Fibroblast of the conjunctiva (primary cell): ENCODE data around the gene SIGLEC7.
A peak's percentile ranks its signal among the peaks of the same experiment; 100 is the strongest.

Experiments
- DNase-seq: peaks from one replicate; pipeline ENCODE4 v3.0.0-alpha.2; 2010; ENCODE audit warnings: low read depth

SIGLEC7 gene

GRCh38 chr19:51119101-51119500 is 23.0 kb upstream of the SIGLEC7 start:
- no peak for DNase-seq

- no peak for DNase-seq
Measured at GRCh38 chr19:51119611-51120010, 22.5 kb upstream of the SIGLEC7 start.

GRCh38 chr19:51120160-51120559 is 21.9 kb upstream of the SIGLEC7 start:
- no peak for DNase-seq

- no peak for DNase-seq
Measured at GRCh38 chr19:51121257-51121656, 20.8 kb upstream of the SIGLEC7 start.

- no peak for DNase-seq
Measured at GRCh38 chr19:51122112-51122981, 19.8 kb upstream of the SIGLEC7 start.

- DNase-seq: no peak
Measured at GRCh38 chr19:51123381-51123800, 18.7 kb upstream of the SIGLEC7 start.

GRCh38 chr19:51123802-51124201 is 18.3 kb upstream of the SIGLEC7 start:
- no peak for DNase-seq

GRCh38 chr19:51124216-51124615 is 17.9 kb upstream of the SIGLEC7 start:
- DNase-seq: no peak

- DNase-seq: no peak
Measured at GRCh38 chr19:51124729-51125128, 17.4 kb upstream of the SIGLEC7 start, which contains the start of gene SIGLEC9. SIGLEC9 (plus strand) TSS chr19:51124906; CDS start chr19:51124975, 69 bp downstream.

- DNase-seq: no peak
Measured at GRCh38 chr19:51125421-51126075, 16.6 kb upstream of the SIGLEC7 start.

- no peak for DNase-seq
Measured at GRCh38 chr19:51127032-51127431, 15.1 kb upstream of the SIGLEC7 start.

GRCh38 chr19:51127755-51128154 is 14.3 kb upstream of the SIGLEC7 start:
- DNase-seq: no peak

GRCh38 chr19:51128227-51128626 is 13.9 kb upstream of the SIGLEC7 start:
- no peak for DNase-seq

- no peak for DNase-seq
Measured at GRCh38 chr19:51129716-51130115, 12.4 kb upstream of the SIGLEC7 start.

- DNase-seq: peak; percentile 13
Measured at GRCh38 chr19:51131780-51132680, 10.1 kb upstream of the SIGLEC7 start.

- DNase-seq: no peak
Measured at GRCh38 chr19:51135004-51135403, 7.1 kb upstream of the SIGLEC7 start.

- no peak for DNase-seq
Measured at GRCh38 chr19:51135986-51136762, 5.9 kb upstream of the SIGLEC7 start.

- no peak for DNase-seq
Measured at GRCh38 chr19:51136851-51137551, 5.1 kb upstream of the SIGLEC7 start.

GRCh38 chr19:51137792-51138425 is 4.2 kb upstream of the SIGLEC7 start:
- no peak for DNase-seq

GRCh38 chr19:51138549-51138979 is 3.5 kb upstream of the SIGLEC7 start:
- no peak for DNase-seq
